CD4-positive, alpha-beta T cell (primary cell): ENCODE results near the gene DESI1. TPM values are rescaled to one million over a fixed set of nuclear protein-coding genes. Genes with fewer than 3 reads are reported as not detected.

Source experiments
- ATAC-seq: fragments of 200-7000 bp; cut with Tn5 transposase; one replicate; pipeline ENCODE4 v1.10.0; 2022; ENCODE audit warnings: mild to moderate bottlenecking; ENCODE audit not compliant: poor library complexity
- CTCF ChIA-PET: fragments of 350-600 bp; sonication (Branson Sonifier 250); formaldehyde crosslinking; loops from one replicate; lab custom pipeline; 2021; ENCODE audit warnings: antibody characterized with exemption, inconsistent platforms; lab: Charles Lee
- POLR2A ChIA-PET: fragments of 350-600 bp; sonication (Branson Sonifier 250); formaldehyde crosslinking; loops from one replicate; lab custom pipeline; 2021; ENCODE audit warnings: antibody characterized with exemption, inconsistent platforms; lab: Charles Lee
- DNase-seq, 14 experiments: peaks; one replicate each; pipeline ENCODE4 v3.0.0-alpha.2; 2013 to 2020; ENCODE audit warnings: mixed read lengths in 2 of 14
- H3K27ac ChIP-seq, 2 donors: one replicate each; pipeline versions ENCODE4 v1.5.1 to v1.7.0; 2013; ENCODE audit warnings: low read length in 2 of 2, low read depth in 1 of 2, mild to moderate bottlenecking in 1 of 2
- H3K27me3 ChIP-seq, 2 experiments: 1 replicate in 1 of 2; 2 replicates in 1 of 2; pipeline versions ENCODE4 v1.6.1 to v1.7.0; 2013; ENCODE audit warnings: low read length in 2 of 2, control low read depth in 1 of 2, mild to moderate bottlenecking in 1 of 2, moderate library complexity in 1 of 2; ENCODE audit not compliant: insufficient read depth in 2 of 2, control insufficient read depth in 1 of 2
- H3K36me3 ChIP-seq: one replicate; pipeline ENCODE4 v1.6.1; 2013; ENCODE audit warnings: low read length, control low read depth; ENCODE audit not compliant: insufficient read depth
- H3K4me1 ChIP-seq: one replicate; pipeline ENCODE4 v1.6.1; 2013; ENCODE audit warnings: low read length, control low read depth; ENCODE audit not compliant: insufficient read depth
- H3K4me3 ChIP-seq: one replicate; pipeline ENCODE4 v1.5.1; 2013; ENCODE audit warnings: mild to moderate bottlenecking, low read length, moderate library complexity
- H3K9me3 ChIP-seq, 2 experiments: 1 replicate in 1 of 2; 2 replicates in 1 of 2; pipeline versions ENCODE4 v1.6.1 to v1.7.0; 2013; ENCODE audit warnings: low read length in 2 of 2, mild to moderate bottlenecking in 2 of 2, control low read depth in 1 of 2, moderate library complexity in 1 of 2; ENCODE audit not compliant: control insufficient read depth in 1 of 2, insufficient read depth in 1 of 2
- H3K27ac Mint-ChIP-seq: one replicate; pipeline ENCODE4 v1.8.0; 2020; ENCODE audit warnings: mixed read lengths
- H3K27me3 Mint-ChIP-seq: one replicate; pipeline ENCODE4 v1.8.0; 2021; ENCODE audit warnings: mixed read lengths
- H3K36me3 Mint-ChIP-seq: one replicate; pipeline ENCODE4 v1.8.0; 2021; ENCODE audit warnings: low read depth, mixed read lengths
- H3K4me1 Mint-ChIP-seq: one replicate; pipeline ENCODE4 v1.8.0; 2021; ENCODE audit warnings: low read depth, mixed read lengths
- H3K4me3 Mint-ChIP-seq: one replicate; pipeline ENCODE4 v1.8.0; 2020; ENCODE audit warnings: mild to moderate bottlenecking, mixed read lengths
- H3K9me3 Mint-ChIP-seq: one replicate; pipeline ENCODE4 v1.8.0; 2020; ENCODE audit warnings: mixed read lengths
- intact Hi-C, 2 experiments: fragments of 100-400 bp; cut with DNase I in 1 of 2; cut with micrococcal nuclease in 1 of 2; formaldehyde crosslinking; loops; one replicate each; pipeline versions ENCODE4 v1.15.1 to v1.9.0; 2023 to 2025; cut with DNase I, micrococcal nuclease
- total RNA-seq, 174 experiments: library from RNA in 2 of 174; stranded (reverse) in 2 of 174; gene quantifications; one replicate each; pipeline ENCODE4 v1.2.3 and lab custom pipeline; 2021 to 2026
- TF ChIP-seq, protein P1 (sequence below): fragments of 200-600 bp; IDR thresholded peaks from one replicate; pipeline ENCODE4 v1.8.0; 2022; ENCODE audit warnings: antibody characterized with exemption, mild to moderate bottlenecking

The DESI1 gene
- total RNA-seq, 2 experiments from 2014 or later: 12.7 to 13.0 TPM

DNA sequence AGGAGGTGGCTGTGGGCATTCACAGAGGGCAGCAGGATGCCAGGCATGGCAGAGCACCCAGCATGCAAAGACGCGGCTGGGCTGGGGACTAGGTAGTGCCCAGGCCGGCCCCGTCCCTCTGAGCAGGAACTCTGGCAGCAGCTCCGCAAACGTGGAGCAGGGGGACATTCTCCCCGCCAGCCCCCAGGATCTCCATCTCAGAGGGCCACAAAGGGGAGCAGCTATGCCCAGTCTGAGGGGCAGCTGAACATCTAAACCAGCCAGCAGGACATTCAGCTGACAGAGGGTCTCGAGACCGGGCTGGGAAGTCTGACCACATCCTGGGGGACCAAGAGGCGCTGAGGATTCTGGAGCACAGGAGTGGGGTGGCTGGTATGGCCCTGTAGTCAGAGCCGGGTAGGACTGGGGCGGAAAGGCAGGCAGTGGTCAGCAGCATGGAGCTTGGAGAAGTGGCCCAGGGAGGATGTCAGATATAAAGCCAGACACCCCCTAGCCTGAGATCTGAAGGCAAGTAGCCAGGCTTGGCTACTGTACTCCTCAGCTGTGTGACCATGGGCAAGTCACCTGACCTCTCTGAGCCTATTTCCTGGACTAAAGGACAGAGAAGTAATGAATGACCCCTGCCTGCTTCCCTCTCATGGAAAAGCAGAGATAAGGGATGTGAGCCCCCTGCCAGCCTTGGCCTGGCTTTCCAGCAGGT, 41.4 kb downstream of the DESI1 start:
- no peak overlapping the region for H3K4me3 Mint-ChIP-seq
- H3K27ac ChIP-seq: no peak overlapping the region
- H3K36me3 Mint-ChIP-seq: peaks cover 52% of the 10 kb centered on the region
- TF ChIP-seq, protein P1, sequence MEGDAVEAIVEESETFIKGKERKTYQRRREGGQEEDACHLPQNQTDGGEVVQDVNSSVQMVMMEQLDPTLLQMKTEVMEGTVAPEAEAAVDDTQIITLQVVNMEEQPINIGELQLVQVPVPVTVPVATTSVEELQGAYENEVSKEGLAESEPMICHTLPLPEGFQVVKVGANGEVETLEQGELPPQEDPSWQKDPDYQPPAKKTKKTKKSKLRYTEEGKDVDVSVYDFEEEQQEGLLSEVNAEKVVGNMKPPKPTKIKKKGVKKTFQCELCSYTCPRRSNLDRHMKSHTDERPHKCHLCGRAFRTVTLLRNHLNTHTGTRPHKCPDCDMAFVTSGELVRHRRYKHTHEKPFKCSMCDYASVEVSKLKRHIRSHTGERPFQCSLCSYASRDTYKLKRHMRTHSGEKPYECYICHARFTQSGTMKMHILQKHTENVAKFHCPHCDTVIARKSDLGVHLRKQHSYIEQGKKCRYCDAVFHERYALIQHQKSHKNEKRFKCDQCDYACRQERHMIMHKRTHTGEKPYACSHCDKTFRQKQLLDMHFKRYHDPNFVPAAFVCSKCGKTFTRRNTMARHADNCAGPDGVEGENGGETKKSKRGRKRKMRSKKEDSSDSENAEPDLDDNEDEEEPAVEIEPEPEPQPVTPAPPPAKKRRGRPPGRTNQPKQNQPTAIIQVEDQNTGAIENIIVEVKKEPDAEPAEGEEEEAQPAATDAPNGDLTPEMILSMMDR: no peak
- H3K9me3 ChIP-seq: no peaks in the 10 kb centered on the region
- DNase-seq (no peak), ATAC-seq (no peak)
- peaks cover 58% of the 10 kb centered on the region for H3K36me3 ChIP-seq
- H3K27me3 ChIP-seq: no peaks in the 10 kb centered on the region
- no peaks in the 10 kb centered on the region for H3K9me3 Mint-ChIP-seq
- ChIA-PET POLR2A (interaction anchor here (0.9 kb wide), 1 partner anchor 10 kb away, joined by 4 read pairs; the partner anchor contains the start of gene PMM1), CTCF (no interaction called here)
- intact Hi-C loops: no loop called here
- H3K27me3 Mint-ChIP-seq: no peaks in the 10 kb centered on the region
- no peaks in the 10 kb centered on the region for H3K4me1 Mint-ChIP-seq
- H3K4me1 ChIP-seq: no peaks in the 10 kb centered on the region
- H3K4me3 ChIP-seq: no peak overlapping the region
- no peak overlapping the region for H3K27ac Mint-ChIP-seq

DNA sequence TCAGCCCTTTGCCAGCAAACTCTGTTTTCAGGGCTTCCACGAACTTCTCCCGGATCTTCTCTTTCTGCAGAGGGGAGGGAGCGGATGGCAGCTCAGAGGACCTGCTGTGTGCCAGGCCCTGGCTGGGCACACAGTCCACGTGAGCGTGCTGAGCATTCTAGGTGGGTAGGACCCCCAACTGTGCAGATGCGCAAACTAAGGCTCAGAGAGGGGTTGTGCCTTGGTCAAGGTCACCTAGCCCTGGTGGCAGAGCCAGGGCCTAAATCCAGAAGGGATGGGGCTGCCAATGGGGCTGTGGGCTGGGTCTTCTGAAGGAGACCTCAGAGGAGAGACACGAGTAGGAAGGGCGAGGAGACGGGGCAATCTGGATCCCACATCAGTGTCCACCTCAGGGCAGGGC, 42.0 kb downstream of the DESI1 start:
- ATAC-seq (no peak), DNase-seq (no peak)
- Mint-ChIP-seq H3K36me3 (peaks cover 49% of the 10 kb centered on the region), H3K4me3 (no peak overlapping the region), H3K9me3 (no peaks in the 10 kb centered on the region), H3K27ac (no peak overlapping the region), H3K27me3 (no peaks in the 10 kb centered on the region), H3K4me1 (no peaks in the 10 kb centered on the region)
- Histone ChIP-seq H3K4me3 (no peak overlapping the region), H3K27ac (no peak overlapping the region), H3K27me3 (no peaks in the 10 kb centered on the region), H3K9me3 (no peaks in the 10 kb centered on the region), H3K4me1 (no peaks in the 10 kb centered on the region), H3K36me3 (peaks cover 53% of the 10 kb centered on the region)
- ChIA-PET POLR2A (interaction anchor here (0.9 kb wide), 1 partner anchor 11 kb away, joined by 4 read pairs; the partner anchor contains the start of gene PMM1), CTCF (no interaction called here)
- TF ChIP-seq, protein P1: no peak
- intact Hi-C loops: no loop called here

DNA sequence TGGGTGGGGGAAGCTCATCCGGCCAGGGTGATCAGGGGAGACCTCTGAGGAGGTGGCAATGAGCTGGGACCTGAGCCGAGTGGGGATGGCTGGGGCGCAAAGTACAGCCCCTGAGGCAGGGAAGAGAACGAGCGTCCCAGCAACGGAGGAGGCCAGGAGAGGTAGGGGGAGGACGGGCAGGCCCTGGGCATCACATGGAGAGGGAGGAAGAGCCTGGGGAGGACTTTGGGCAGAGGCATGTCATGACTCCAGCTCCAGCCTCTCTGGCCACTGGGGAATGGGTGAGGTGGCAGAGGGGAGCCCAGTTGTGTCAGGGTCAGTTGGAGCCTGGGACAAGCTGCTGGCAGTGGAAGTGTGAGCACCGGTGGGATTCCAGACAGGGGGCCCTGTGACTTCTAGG, 42.7 kb downstream of the DESI1 start:
- Mint-ChIP-seq H3K4me3 (no peak overlapping the region), H3K27me3 (no peaks in the 10 kb centered on the region), H3K36me3 (peaks cover 42% of the 10 kb centered on the region), H3K9me3 (no peaks in the 10 kb centered on the region), H3K27ac (no peak overlapping the region), H3K4me1 (no peaks in the 10 kb centered on the region)
- ChIA-PET POLR2A (no interaction called here), CTCF (no interaction called here)
- intact Hi-C loops: no loop called here
- TF ChIP-seq, protein P1: no peak
- Histone ChIP-seq H3K4me3 (no peak overlapping the region), H3K27ac (no peak overlapping the region), H3K4me1 (no peaks in the 10 kb centered on the region), H3K9me3 (no peaks in the 10 kb centered on the region), H3K27me3 (no peaks in the 10 kb centered on the region), H3K36me3 (peaks cover 46% of the 10 kb centered on the region)
- DNase-seq (no peak), ATAC-seq (no peak)
